Neural cell (in vitro differentiated cells): ENCODE results near the gene TFB2M. TPM values are rescaled to one million over a fixed set of nuclear protein-coding genes. Genes with fewer than 3 reads are reported as not detected.

ENCODE experiments used
- H2AFZ ChIP-seq: fragments of 200-600, 300-800 bp; sonication (generic), shearing (Covaris generic); 2 replicates; pipeline ENCODE4 v1.6.0; 2014; ENCODE audit warnings: low read depth, mild to moderate bottlenecking, antibody characterized with exemption, low read length, moderate library complexity
- H3F3A ChIP-seq: fragments of 200-600 bp; shearing (Covaris generic); 2 replicates; pipeline ENCODE4 v1.6.1; 2016; ENCODE audit warnings: mild to moderate bottlenecking, moderate library complexity, mixed read lengths, antibody characterized with exemption, low read length; ENCODE audit not compliant: insufficient read depth, poor library complexity, severe bottlenecking
- H3K27ac ChIP-seq: fragments of 200-600, 300-800 bp; sonication (generic), shearing (Covaris generic); 2 replicates; pipeline ENCODE4 v1.5.1; 2014; ENCODE audit warnings: mild to moderate bottlenecking, low read length, moderate library complexity
- H3K27me3 ChIP-seq: fragments of 300-800, 200-600 bp; sonication (generic), shearing (Covaris generic); 2 replicates; pipeline ENCODE4 v1.6.0; 2014; ENCODE audit warnings: mild to moderate bottlenecking, low read depth, low read length, moderate library complexity; ENCODE audit not compliant: insufficient read depth
- H3K36me3 ChIP-seq: fragments of 300-800, 200-600 bp; sonication (generic), shearing (Covaris generic); 2 replicates; pipeline ENCODE4 v1.5.1; 2014; ENCODE audit warnings: mild to moderate bottlenecking, antibody characterized with exemption, low read length, moderate library complexity; ENCODE audit not compliant: insufficient read depth
- H3K4me2 ChIP-seq: fragments of 300-800, 200-600 bp; sonication (generic), shearing (Covaris generic); 2 replicates; pipeline ENCODE4 v1.6.0; 2014; ENCODE audit warnings: mild to moderate bottlenecking, low read length
- H3K4me3 ChIP-seq: fragments of 300-800, 200-600 bp; sonication (generic), shearing (Covaris generic); 2 replicates; pipeline ENCODE4 v1.5.1; 2014; ENCODE audit warnings: mild to moderate bottlenecking, low read length, moderate library complexity
- H3K79me2 ChIP-seq: fragments of 200-600 bp; shearing (Covaris generic); replicated peaks from 2 replicates; pipeline ENCODE4 v1.6.0; 2014; ENCODE audit warnings: mild to moderate bottlenecking, low read length, moderate library complexity; ENCODE audit not compliant: insufficient read depth
- H3K9ac ChIP-seq: fragments of 300-800, 200-600 bp; sonication (generic), shearing (Covaris generic); 2 replicates; pipeline ENCODE4 v1.6.1; 2016; ENCODE audit warnings: mild to moderate bottlenecking, low read length, mixed read lengths
- H3K9me2 ChIP-seq: fragments of 200-600 bp; shearing (Covaris generic); 2 replicates; pipeline ENCODE4 v1.6.1; 2016; ENCODE audit warnings: mild to moderate bottlenecking, low read length, mixed read lengths; ENCODE audit not compliant: insufficient read depth
- H3K9me3 ChIP-seq: fragments of 200-600, 300-800 bp; sonication (generic), shearing (Covaris generic); 2 replicates; pipeline ENCODE4 v1.6.1; 2016; ENCODE audit warnings: mild to moderate bottlenecking, mixed run types, low read length, moderate library complexity, mixed read lengths
- H4K20me1 ChIP-seq: fragments of 200-600 bp; shearing (Covaris generic); 2 replicates; pipeline ENCODE4 v1.6.1; 2016; ENCODE audit warnings: mild to moderate bottlenecking, mixed run types; ENCODE audit not compliant: insufficient read depth
- CTCF ChIP-seq: fragments of 450-650 bp; IDR thresholded peaks from 2 replicates; pipeline ENCODE4 v1.5.1; 2014; ENCODE audit warnings: antibody characterized with exemption, mild to moderate bottlenecking, moderate library complexity; ENCODE audit not compliant: poor library complexity, severe bottlenecking
- EP300 ChIP-seq: fragments of 450-650 bp; conservative IDR thresholded peaks from 2 replicates; pipeline ENCODE4 v1.6.1; 2014; ENCODE audit warnings: antibody characterized with exemption, mild to moderate bottlenecking, moderate library complexity; ENCODE audit not compliant: poor library complexity, severe bottlenecking
- EZH2 ChIP-seq: fragments of 200-600, 300-800 bp; shearing (Covaris generic), sonication (generic); IDR thresholded peaks from 2 replicates; pipeline ENCODE4 v1.6.1; 2014; ENCODE audit warnings: antibody characterized with exemption, low read length, borderline replicate concordance, mild to moderate bottlenecking; ENCODE audit not compliant: insufficient read depth, poor library complexity, severe bottlenecking
- MXI1 ChIP-seq: fragments of 450-650 bp; conservative IDR thresholded peaks from 2 replicates; pipeline ENCODE4 v1.6.1; 2014; ENCODE audit warnings: antibody characterized with exemption, mild to moderate bottlenecking; ENCODE audit not compliant: poor library complexity, severe bottlenecking
- POLR2AphosphoS5 ChIP-seq: IDR thresholded peaks from 2 replicates; pipeline ENCODE4 v1.6.1; 2012
- RAD21 ChIP-seq: fragments of 450-650 bp; conservative IDR thresholded peaks from 2 replicates; pipeline ENCODE4 v1.6.1; 2014; ENCODE audit warnings: antibody characterized with exemption, mild to moderate bottlenecking, moderate library complexity
- REST ChIP-seq: IDR thresholded peaks from 2 replicates; pipeline ENCODE4 v1.6.1; 2012; ENCODE audit warnings: borderline replicate concordance
- SMC3 ChIP-seq: fragments of 450-650 bp; conservative IDR thresholded peaks from 2 replicates; pipeline ENCODE4 v1.6.1; 2014; ENCODE audit warnings: antibody characterized with exemption, mild to moderate bottlenecking, moderate library complexity; ENCODE audit not compliant: poor library complexity
- TAF1 ChIP-seq: IDR thresholded peaks from 2 replicates; pipeline ENCODE4 v1.6.1; 2012; ENCODE audit warnings: low read depth
- polyA plus RNA-seq: library from polyadenylated mRNA; depleted of rRNA; stranded (reverse); fragments of >200 nt; gene quantifications from 2 replicates; pipeline ENCODE4 v1.2.3, GENCODE V29; 2014

Gene TFB2M
- polyA plus RNA-seq, 1 donor from 2014 or later: 19.2 TPM

GRCh38 chr1:246587606-246588005 is 21.5 kb upstream of the TFB2M start:
- no peaks in the 10 kb centered on the region for H3K36me3 ChIP-seq
- no peaks in the 10 kb centered on the region for H3F3A ChIP-seq
- no peaks in the 10 kb centered on the region for H4K20me1 ChIP-seq
- H3K4me2 ChIP-seq: no peak overlapping the region
- H2AFZ ChIP-seq: no peak overlapping the region
- no peaks in the 10 kb centered on the region for H3K9me2 ChIP-seq
- H3K4me3 ChIP-seq: no peak overlapping the region
- no peak overlapping the region for H3K27ac ChIP-seq
- H3K9ac ChIP-seq: no peak overlapping the region
- no peaks in the 10 kb centered on the region for H3K9me3 ChIP-seq
- H3K27me3 ChIP-seq: no peaks in the 10 kb centered on the region
- H3K79me2 ChIP-seq: peaks cover 3% of the 10 kb centered on the region
- TF ChIP-seq CTCF (no peak), POLR2AphosphoS5 (no peak), MXI1 (no peak), REST (no peak), EP300 (no peak), SMC3 (no peak), EZH2 (no peak), RAD21 (no peak), TAF1 (no peak)

GRCh38 chr1:246587032-246587431 is 21.0 kb upstream of the TFB2M start:
- H3K79me2 ChIP-seq: peaks cover 3% of the 10 kb centered on the region
- no peak overlapping the region for H3K27ac ChIP-seq
- no peaks in the 10 kb centered on the region for H3F3A ChIP-seq
- no peak overlapping the region for H2AFZ ChIP-seq
- no peaks in the 10 kb centered on the region for H3K27me3 ChIP-seq
- no peak overlapping the region for H3K4me2 ChIP-seq
- no peak overlapping the region for H3K9ac ChIP-seq
- no peaks in the 10 kb centered on the region for H3K9me2 ChIP-seq
- no peaks in the 10 kb centered on the region for H4K20me1 ChIP-seq
- H3K4me3 ChIP-seq: no peak overlapping the region
- H3K36me3 ChIP-seq: no peaks in the 10 kb centered on the region
- H3K9me3 ChIP-seq: no peaks in the 10 kb centered on the region
- TF ChIP-seq RAD21: no peak
- no peak for TF ChIP-seq EZH2
- no peak for TF ChIP-seq SMC3
- no peak for TF ChIP-seq TAF1
- TF ChIP-seq MXI1: no peak
- TF ChIP-seq EP300: no peak
- TF ChIP-seq POLR2AphosphoS5: no peak
- no peak for TF ChIP-seq CTCF
- no peak for TF ChIP-seq REST
